GM23248 (cell line): ENCODE results near the gene MTCL1.

Experiments used
- EZH2 ChIP-seq: fragments of 200-600 bp; sonication (generic); IDR thresholded peaks from 2 replicates; pipeline ENCODE4 v1.6.1; 2018; ENCODE audit warnings: antibody characterized with exemption, mild to moderate bottlenecking; ENCODE audit not compliant: insufficient read depth, poor library complexity, severe bottlenecking
- EZH2phosphoT487 ChIP-seq: fragments of 200-600 bp; sonication (generic); IDR thresholded peaks from 2 replicates; pipeline ENCODE4 v1.6.1; 2018; ENCODE audit warnings: antibody characterized with exemption, moderate library complexity, mild to moderate bottlenecking, low read depth; ENCODE audit not compliant: insufficient read depth

DNA sequence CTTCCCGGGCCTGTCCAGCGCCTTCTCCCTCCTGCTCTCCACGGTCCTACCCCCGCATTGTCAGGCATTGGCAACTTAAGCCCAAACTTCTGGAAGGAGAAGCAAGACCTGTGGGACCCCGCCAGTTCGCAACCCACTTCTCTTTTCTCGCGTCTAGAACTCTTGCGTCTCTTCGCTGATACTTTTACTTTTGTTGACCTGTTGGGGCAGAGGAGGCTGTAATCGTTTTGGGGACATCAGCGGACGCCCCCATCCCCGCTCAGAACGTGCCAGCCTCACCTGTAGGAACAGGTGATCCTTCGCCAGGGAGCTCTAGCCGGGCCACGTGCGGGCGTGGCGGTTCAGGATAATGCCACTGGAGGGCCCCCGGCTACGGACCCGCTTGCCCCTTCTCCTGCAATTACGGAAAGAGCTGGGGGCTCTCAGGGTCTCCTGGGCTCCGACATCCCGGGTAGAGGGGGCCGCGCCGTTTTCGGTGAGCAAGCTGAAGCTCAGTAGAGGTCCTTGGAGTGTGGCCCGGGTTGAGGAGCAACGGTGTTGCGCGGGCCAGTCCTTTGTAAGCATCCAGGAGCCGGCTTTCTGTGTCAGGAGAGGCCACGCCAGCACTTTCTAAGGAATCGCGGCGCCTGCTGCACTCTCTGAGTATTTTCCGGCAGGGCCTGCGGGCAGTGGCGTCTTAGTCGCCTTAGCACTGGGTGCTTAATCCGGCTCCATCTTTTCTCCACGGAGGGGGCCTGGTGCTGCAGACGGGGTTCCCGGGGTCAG, 1.6 kb downstream of the MTCL1 start:
- no peak for TF ChIP-seq EZH2
- no peak for TF ChIP-seq EZH2phosphoT487
